ENCODE data around the gene CBARP.

The CBARP gene

DNA sequence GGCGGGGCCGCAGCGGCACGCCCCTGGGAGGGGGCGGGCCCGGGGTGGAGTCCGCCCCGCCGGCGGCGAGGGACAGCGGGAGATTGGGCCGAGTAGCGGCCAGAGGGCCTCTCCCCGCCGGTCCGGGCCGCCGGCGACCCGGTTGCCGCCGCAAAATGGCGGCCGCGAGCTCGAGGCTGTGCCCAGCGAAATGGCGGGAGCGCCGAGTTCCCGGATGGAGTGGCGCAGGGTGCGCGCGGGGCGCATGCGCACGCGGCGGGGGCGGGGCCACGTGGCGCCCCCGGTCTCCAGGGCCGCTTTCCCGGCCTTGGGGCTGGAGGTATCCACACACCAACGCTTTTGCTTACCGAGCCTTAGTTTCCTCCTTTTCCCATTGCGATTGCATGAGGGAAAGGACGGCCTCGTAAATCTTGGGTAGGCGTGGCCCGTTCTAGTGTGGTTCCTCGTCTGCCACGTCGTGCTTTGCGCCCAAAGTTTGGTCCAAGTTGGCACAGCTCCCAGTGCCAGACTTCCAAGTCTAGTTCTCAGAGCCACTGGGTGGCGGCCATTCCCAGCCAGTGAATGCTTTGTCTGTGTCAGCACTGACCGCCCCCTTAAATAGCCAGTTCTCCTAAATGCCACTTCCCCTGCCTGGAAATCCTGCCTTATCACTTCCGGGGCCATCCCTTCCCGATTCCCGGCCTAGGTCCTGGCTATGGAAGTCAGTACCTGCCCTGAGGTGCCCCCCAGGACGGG lies 31.8 kb upstream of the CBARP start (continued):
- TF ChIP-seq SP7 (tag by site-specific recombination; IDR thresholded peaks at IDR 0.05): no peak; the same call in 1 of the 2 replicates
- TF ChIP-seq PRDM6 (tag by site-specific recombination; IDR thresholded peaks at IDR 0.05): no peak
- TF ChIP-seq ZNF16 (tag by site-specific recombination; IDR thresholded peaks at IDR 0.05; ENCODE audit: low read depth): no peak
- TF ChIP-seq GFI1B (tag by site-specific recombination; IDR thresholded peaks at IDR 0.05): peak; percentile 19; the same call in 1 of the 2 replicates
- TF ChIP-seq ZNF670 (tag by site-specific recombination; IDR thresholded peaks at IDR 0.05; ENCODE audit: low read depth): no peak
- no peak for TF ChIP-seq ZNF701 (tag by site-specific recombination; IDR thresholded peaks at IDR 0.05)
- peak; percentile 51; the same call in 1 of the 2 replicates for TF ChIP-seq ZFP37 (tag by site-specific recombination; IDR thresholded peaks at IDR 0.05)
- TF ChIP-seq KLF17 (tag by site-specific recombination; IDR thresholded peaks at IDR 0.05): no peak; the same call in 1 of the 2 replicates
- TF ChIP-seq ZSCAN16 (tag by site-specific recombination; IDR thresholded peaks at IDR 0.05): no peak
- TF ChIP-seq ZNF211 (tag by site-specific recombination; IDR thresholded peaks at IDR 0.05; ENCODE audit: low read depth): no peak
- no peak for TF ChIP-seq RBAK (tag by site-specific recombination; IDR thresholded peaks at IDR 0.05)
- TF ChIP-seq REST (tag by site-specific recombination; IDR thresholded peaks at IDR 0.05): no peak
- TF ChIP-seq ZNF626 (tag by site-specific recombination; IDR thresholded peaks at IDR 0.05): no peak
- TF ChIP-seq, protein P1, sequence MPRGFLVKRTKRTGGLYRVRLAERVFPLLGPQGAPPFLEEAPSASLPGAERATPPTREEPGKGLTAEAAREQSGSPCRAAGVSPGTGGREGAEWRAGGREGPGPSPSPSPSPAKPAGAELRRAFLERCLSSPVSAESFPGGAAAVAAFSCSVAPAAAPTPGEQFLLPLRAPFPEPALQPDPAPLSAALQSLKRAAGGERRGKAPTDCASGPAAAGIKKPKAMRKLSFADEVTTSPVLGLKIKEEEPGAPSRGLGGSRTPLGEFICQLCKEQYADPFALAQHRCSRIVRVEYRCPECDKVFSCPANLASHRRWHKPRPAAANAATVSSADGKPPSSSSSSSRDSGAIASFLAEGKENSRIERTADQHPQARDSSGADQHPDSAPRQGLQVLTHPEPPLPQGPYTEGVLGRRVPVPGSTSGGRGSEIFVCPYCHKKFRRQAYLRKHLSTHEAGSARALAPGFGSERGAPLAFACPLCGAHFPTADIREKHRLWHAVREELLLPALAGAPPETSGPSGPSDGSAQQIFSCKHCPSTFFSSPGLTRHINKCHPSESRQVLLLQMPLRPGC (tag by site-specific recombination; IDR thresholded peaks at IDR 0.05): no peak
- TF ChIP-seq KLF8 (tag by site-specific recombination; IDR thresholded peaks at IDR 0.05): peak; percentile 37; the same call in 1 of the 2 replicates
- TF ChIP-seq ZFP69B (tag by site-specific recombination; IDR thresholded peaks at IDR 0.05): 0 out of 2 replicates have a peak, but pooled peaks have one; percentile 37
- no peak for TF ChIP-seq ZNF169 (tag by site-specific recombination; IDR thresholded peaks at IDR 0.05)
- TF ChIP-seq ZNF654 (tag by site-specific recombination; IDR thresholded peaks at IDR 0.05; ENCODE audit: low read depth): no peak
- TF ChIP-seq ZNF426 (tag by site-specific recombination; IDR thresholded peaks at IDR 0.05): no peak
- TF ChIP-seq TSHZ1 (tag by site-specific recombination; IDR thresholded peaks at IDR 0.05; ENCODE audit: borderline replicate concordance): no peak
- TF ChIP-seq OSR2 (tag by site-specific recombination; IDR thresholded peaks at IDR 0.05): no peak
- 0 out of 2 replicates have a peak, but pooled peaks have one; percentile 20 for TF ChIP-seq ZNF24 (tag by site-specific recombination; IDR thresholded peaks at IDR 0.05)
- no peak for TF ChIP-seq GLI2 (tag by site-specific recombination; IDR thresholded peaks at IDR 0.05; ENCODE audit: borderline replicate concordance, low read depth)
- TF ChIP-seq ZNF202 (tag by site-specific recombination; IDR thresholded peaks at IDR 0.05; ENCODE audit: borderline replicate concordance): no peak
- TF ChIP-seq, protein P2, sequence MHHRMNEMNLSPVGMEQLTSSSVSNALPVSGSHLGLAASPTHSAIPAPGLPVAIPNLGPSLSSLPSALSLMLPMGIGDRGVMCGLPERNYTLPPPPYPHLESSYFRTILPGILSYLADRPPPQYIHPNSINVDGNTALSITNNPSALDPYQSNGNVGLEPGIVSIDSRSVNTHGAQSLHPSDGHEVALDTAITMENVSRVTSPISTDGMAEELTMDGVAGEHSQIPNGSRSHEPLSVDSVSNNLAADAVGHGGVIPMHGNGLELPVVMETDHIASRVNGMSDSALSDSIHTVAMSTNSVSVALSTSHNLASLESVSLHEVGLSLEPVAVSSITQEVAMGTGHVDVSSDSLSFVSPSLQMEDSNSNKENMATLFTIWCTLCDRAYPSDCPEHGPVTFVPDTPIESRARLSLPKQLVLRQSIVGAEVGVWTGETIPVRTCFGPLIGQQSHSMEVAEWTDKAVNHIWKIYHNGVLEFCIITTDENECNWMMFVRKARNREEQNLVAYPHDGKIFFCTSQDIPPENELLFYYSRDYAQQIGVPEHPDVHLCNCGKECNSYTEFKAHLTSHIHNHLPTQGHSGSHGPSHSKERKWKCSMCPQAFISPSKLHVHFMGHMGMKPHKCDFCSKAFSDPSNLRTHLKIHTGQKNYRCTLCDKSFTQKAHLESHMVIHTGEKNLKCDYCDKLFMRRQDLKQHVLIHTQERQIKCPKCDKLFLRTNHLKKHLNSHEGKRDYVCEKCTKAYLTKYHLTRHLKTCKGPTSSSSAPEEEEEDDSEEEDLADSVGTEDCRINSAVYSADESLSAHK (tag by site-specific recombination; IDR thresholded peaks at IDR 0.05): 0 out of 2 replicates have a peak, but pooled peaks have one; percentile 9

Measured in HEK293 (cell line).